Activated naive CD8-positive, alpha-beta T cell treated with anti-CD3 and anti-CD28 coated beads, Interleukin-2, amount 10 ng/mL, durations not matched to agents 7 days and 5 days (primary cell): ENCODE data around the gene TRIM24. TPM values are rescaled to one million over a fixed set of nuclear protein-coding genes. Genes with fewer than 3 reads are reported as not detected.
A peak's percentile ranks its signal among the peaks of the same experiment; 100 is the strongest.
"Not testable (repeated sequence)": the region's sequence is repeated elsewhere in the genome, so short reads cannot be mapped to it uniquely, and the experiment has no call there.

Experiments used
- ATAC-seq: fragments of 150-1000 bp; cut with Tn5 transposase; one replicate; pipeline ENCODE4 v1.10.0; 2021; ENCODE audit warnings: low read depth, moderate library complexity
- POLR2A ChIA-PET: fragments of 350-600 bp; sonication (Branson Sonifier 250); formaldehyde crosslinking; loops from one replicate; lab custom pipeline; 2021; ENCODE audit warnings: antibody characterized with exemption; lab: Charles Lee
- DNase-seq: peaks from one replicate; pipeline ENCODE4 v3.0.0; 2021
- H3K27ac Mint-ChIP-seq: one replicate; pipeline ENCODE4 v1.8.0; 2022; ENCODE audit warnings: mild to moderate bottlenecking, mixed read lengths
- H3K27me3 Mint-ChIP-seq: one replicate; pipeline ENCODE4 v1.8.0; 2022; ENCODE audit warnings: mild to moderate bottlenecking, moderate library complexity, mixed read lengths
- H3K36me3 Mint-ChIP-seq: one replicate; pipeline ENCODE4 v1.8.0; 2021; ENCODE audit warnings: mild to moderate bottlenecking, mixed read lengths
- H3K4me1 Mint-ChIP-seq: one replicate; pipeline ENCODE4 v1.8.0; 2021; ENCODE audit warnings: mixed read lengths
- H3K4me3 Mint-ChIP-seq: one replicate; pipeline ENCODE4 v1.8.0; 2022; ENCODE audit warnings: mild to moderate bottlenecking, moderate library complexity, mixed read lengths
- H3K9me3 Mint-ChIP-seq: one replicate; pipeline ENCODE4 v1.8.0; 2021; ENCODE audit warnings: mixed read lengths
- total RNA-seq, 2 experiments: library from RNA; stranded (reverse); gene quantifications; one replicate each; pipeline ENCODE4 v1.2.3, GENCODE V29; 2021

Gene TRIM24
- 10 to 100 TPM; 22.6 to 22.8 TPM for total RNA-seq

- peak within 1 kb of the TSS; percentile 94 for H3K27ac Mint-ChIP-seq
- no peaks in the 10 kb centered on the region for H3K27me3 Mint-ChIP-seq
- POLR2A ChIA-PET = interaction anchor here (2.4 to 3.3 kb wide), 2 partner anchors 166 to 292 kb away, joined by 7 to 17 read pairs; no protein-coding TSS in a partner anchor
- H3K36me3 Mint-ChIP-seq = peaks cover 13% of the 10 kb centered on the region
- H3K4me1 Mint-ChIP-seq = peaks cover 20% of the 10 kb centered on the region
- DNase-seq (no peak), ATAC-seq (peak; percentile 87)
- peak within 1 kb of the TSS; percentile 97 for H3K4me3 Mint-ChIP-seq
- H3K9me3 Mint-ChIP-seq = no peaks in the 10 kb centered on the region
Observed at GRCh38 chr7:138460176-138460648, at the start of gene TRIM24. TSS of gene TRIM24 (plus strand) at chr7:138460259. CDS start at chr7:138460549, 290 bp downstream.

DNA sequence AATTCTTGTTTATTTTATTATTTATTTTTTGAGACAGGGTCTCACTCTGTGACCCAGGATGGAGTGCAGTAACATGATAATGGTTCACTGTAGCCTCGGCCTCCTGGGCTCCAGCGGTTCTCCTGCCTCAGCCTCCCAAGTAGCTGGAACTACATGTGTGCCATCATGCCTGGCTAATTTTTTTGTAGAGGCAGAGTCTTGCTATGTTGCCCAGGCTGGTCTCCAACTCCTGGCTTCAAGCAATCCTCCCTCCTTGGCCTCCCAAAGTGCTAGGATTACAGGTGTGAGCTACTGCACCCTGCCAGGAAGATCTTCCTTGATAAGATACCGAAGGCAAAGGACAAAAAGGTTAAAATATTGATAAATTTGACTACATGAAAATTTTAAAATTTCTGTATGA, 48.0 kb upstream of the TRIM24 start:
- H3K27ac Mint-ChIP-seq, DNase-seq, POLR2A ChIA-PET, H3K4me3 Mint-ChIP-seq, H3K4me1 Mint-ChIP-seq, H3K36me3 Mint-ChIP-seq, H3K27me3 Mint-ChIP-seq, H3K9me3 Mint-ChIP-seq, ATAC-seq: not testable (repeated sequence)

DNA sequence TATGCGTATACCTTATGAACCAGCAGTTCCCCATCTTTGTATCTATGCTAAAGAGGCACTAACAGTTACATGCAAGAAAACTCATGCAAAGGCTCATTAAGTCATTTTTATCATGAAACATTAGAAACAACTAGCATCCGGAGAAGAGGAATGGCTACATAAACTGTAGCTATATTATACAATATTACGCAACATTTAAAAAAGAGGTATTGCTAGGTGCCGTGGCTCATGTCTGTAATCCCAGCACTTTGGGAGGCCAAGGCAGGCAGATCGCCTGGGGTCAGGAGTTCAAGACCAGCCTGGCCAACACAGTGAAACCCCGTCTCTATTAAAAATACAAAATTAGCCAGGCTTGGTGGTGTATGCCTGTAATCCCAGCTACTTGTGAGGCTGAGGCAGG, 47.1 kb upstream of the TRIM24 start:
- H3K9me3 Mint-ChIP-seq, POLR2A ChIA-PET, H3K4me3 Mint-ChIP-seq, H3K36me3 Mint-ChIP-seq, H3K27ac Mint-ChIP-seq, H3K27me3 Mint-ChIP-seq, DNase-seq, H3K4me1 Mint-ChIP-seq, ATAC-seq: not testable (repeated sequence)

GRCh38 chr7:138417078-138417700, 42.9 kb upstream of the TRIM24 start:
- peaks cover 1% of the 10 kb centered on the region for H3K9me3 Mint-ChIP-seq
- H3K36me3 Mint-ChIP-seq = no peaks in the 10 kb centered on the region
- H3K27me3 Mint-ChIP-seq = peaks cover 5% of the 10 kb centered on the region
- POLR2A ChIA-PET = no interaction called here
- no peaks in the 10 kb centered on the region for H3K4me1 Mint-ChIP-seq
- no peak overlapping the region for H3K4me3 Mint-ChIP-seq
- DNase-seq (no peak), ATAC-seq (no peak)
- no peak overlapping the region for H3K27ac Mint-ChIP-seq

- Mint-ChIP-seq H3K27me3 (peaks cover 5% of the 10 kb centered on the region), H3K9me3 (peaks cover 4% of the 10 kb centered on the region), H3K36me3 (no peaks in the 10 kb centered on the region), H3K4me3 (no peak overlapping the region), H3K4me1 (no peaks in the 10 kb centered on the region), H3K27ac (no peak overlapping the region)
- ATAC-seq = no peak
- no peak for DNase-seq
- POLR2A ChIA-PET = no interaction called here
Observed at GRCh38 chr7:138417764-138418163, 42.3 kb upstream of the TRIM24 start.

- H3K36me3 Mint-ChIP-seq, H3K4me3 Mint-ChIP-seq, H3K27ac Mint-ChIP-seq, POLR2A ChIA-PET, H3K27me3 Mint-ChIP-seq, DNase-seq, ATAC-seq, H3K4me1 Mint-ChIP-seq, H3K9me3 Mint-ChIP-seq: not testable (repeated sequence)
Observed at GRCh38 chr7:138418403-138418802, 41.7 kb upstream of the TRIM24 start.

DNA sequence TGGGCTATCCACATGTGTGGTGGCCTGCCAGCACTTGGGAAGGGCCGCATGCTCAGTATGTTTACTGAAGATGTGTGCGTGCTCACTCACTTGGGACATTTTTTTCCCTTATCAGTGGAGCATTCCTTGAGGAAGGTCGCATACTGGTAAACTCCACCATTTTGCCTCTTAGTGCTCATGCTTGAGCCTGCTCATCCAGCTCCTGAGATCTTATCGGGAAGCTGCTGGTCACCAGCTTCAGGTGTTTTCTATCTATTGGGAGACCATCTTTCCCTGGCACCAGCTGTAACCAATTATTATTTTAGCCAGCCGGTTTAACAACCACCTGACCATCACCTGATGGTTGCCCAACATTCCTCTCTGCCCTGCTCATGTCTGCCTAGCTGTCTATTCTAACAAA, 35.0 kb upstream of the TRIM24 start:
- H3K36me3 Mint-ChIP-seq = peaks cover 3% of the 10 kb centered on the region
- DNase-seq = no peak
- no peaks in the 10 kb centered on the region for H3K4me1 Mint-ChIP-seq
- POLR2A ChIA-PET = no interaction called here
- no peak overlapping the region for H3K27ac Mint-ChIP-seq
- no peak for ATAC-seq
- H3K9me3 Mint-ChIP-seq = peaks cover 11% of the 10 kb centered on the region
- no peak overlapping the region for H3K4me3 Mint-ChIP-seq
- H3K27me3 Mint-ChIP-seq = peaks cover 3% of the 10 kb centered on the region

GRCh38 chr7:138429577-138430250, 30.3 kb upstream of the TRIM24 start:
- ATAC-seq (no peak), DNase-seq (no peak)
- Mint-ChIP-seq H3K4me3 (no peak overlapping the region), H3K9me3 (peaks cover 24% of the 10 kb centered on the region), H3K4me1 (no peaks in the 10 kb centered on the region), H3K27me3 (no peaks in the 10 kb centered on the region), H3K36me3 (peaks cover 4% of the 10 kb centered on the region), H3K27ac (no peak overlapping the region)
- POLR2A ChIA-PET = no interaction called here

- POLR2A ChIA-PET = no interaction called here
- Mint-ChIP-seq H3K9me3 (peaks cover 24% of the 10 kb centered on the region), H3K4me1 (no peaks in the 10 kb centered on the region), H3K36me3 (peaks cover 3% of the 10 kb centered on the region), H3K27me3 (no peaks in the 10 kb centered on the region), H3K4me3 (no peak overlapping the region), H3K27ac (no peak overlapping the region)
- ATAC-seq (no peak), DNase-seq (no peak)
Observed at GRCh38 chr7:138431517-138431916, 28.5 kb upstream of the TRIM24 start.

DNA sequence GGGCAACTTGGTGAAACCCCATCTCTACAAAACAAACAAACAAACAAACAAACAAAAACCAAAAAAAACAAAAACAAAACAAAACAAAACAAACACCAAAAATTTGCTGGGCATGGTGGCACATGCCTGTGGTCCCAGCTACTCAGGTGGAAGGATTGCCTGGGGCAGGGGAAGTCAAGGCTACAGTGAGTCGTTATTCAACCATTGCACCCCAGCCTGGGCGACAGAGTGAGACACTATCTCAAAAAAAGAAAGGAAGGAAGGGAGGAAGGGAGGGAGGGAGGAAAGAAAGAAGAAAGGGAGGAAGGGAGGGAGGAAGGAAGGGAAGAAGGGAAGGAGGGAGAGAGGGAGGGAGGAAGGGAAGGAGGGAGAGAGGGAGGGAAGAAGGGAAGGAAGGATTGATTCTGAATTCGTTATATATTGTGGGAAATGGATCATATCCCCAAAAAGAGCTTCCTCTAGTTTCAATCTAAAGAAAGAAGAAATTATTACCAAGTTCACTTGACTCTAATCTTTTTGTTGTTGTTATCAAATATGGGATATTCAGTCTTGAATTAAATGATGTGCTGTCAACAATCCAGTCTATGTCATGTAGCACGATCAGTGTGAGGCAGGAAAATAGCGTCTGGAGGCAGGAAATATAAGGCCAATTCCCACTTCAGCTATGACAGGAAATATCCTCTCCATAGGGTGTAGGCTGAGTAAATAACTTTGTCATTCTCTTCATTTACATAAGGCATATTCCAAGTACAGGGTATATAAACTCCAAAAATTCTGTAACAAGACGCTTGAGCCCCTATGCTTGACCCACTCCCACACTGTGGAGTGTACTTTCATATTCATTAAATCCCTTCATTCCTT, 26.2 kb upstream of the TRIM24 start:
- POLR2A ChIA-PET = no interaction called here
- DNase-seq = no peak
- no peak for ATAC-seq
- no peak overlapping the region for H3K27ac Mint-ChIP-seq
- peaks cover 1% of the 10 kb centered on the region for H3K36me3 Mint-ChIP-seq
- H3K4me1 Mint-ChIP-seq = no peaks in the 10 kb centered on the region
- H3K4me3 Mint-ChIP-seq = no peak overlapping the region
- H3K27me3 Mint-ChIP-seq = peaks cover 2% of the 10 kb centered on the region
- H3K9me3 Mint-ChIP-seq = peaks cover 22% of the 10 kb centered on the region

GRCh38 chr7:138434597-138435019, 25.5 kb upstream of the TRIM24 start:
- no peak overlapping the region for H3K4me3 Mint-ChIP-seq
- H3K27me3 Mint-ChIP-seq = peaks cover 2% of the 10 kb centered on the region
- no peaks in the 10 kb centered on the region for H3K4me1 Mint-ChIP-seq
- POLR2A ChIA-PET = no interaction called here
- H3K36me3 Mint-ChIP-seq = peaks cover 1% of the 10 kb centered on the region
- H3K27ac Mint-ChIP-seq = no peak overlapping the region
- ATAC-seq (no peak), DNase-seq (no peak)
- H3K9me3 Mint-ChIP-seq = peaks cover 18% of the 10 kb centered on the region

GRCh38 chr7:138435231-138435919, 24.7 kb upstream of the TRIM24 start:
- Mint-ChIP-seq H3K27me3 (peaks cover 2% of the 10 kb centered on the region), H3K27ac (no peak overlapping the region), H3K4me1 (no peaks in the 10 kb centered on the region), H3K4me3 (no peak overlapping the region), H3K36me3 (peaks cover 1% of the 10 kb centered on the region), H3K9me3 (peaks cover 12% of the 10 kb centered on the region)
- DNase-seq (no peak), ATAC-seq (no peak)
- POLR2A ChIA-PET = no interaction called here

DNA sequence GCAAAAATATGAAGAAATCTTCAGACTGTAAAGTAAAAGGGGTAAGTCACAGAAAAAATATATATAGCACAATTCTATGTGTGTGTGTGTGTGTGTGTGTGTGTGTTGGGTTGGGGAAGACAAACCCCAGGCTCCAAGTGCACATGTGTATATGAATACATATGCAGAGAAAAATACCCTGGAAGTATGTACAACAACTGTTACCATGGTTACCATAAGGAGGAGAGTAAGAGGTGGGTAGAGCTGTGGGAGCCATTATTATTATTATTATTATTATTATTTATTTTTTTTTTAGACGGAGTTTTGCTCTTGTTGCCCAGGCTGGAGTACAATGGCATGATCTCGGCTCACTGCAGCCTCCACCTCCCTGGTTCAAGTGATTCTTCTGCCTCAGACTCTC, 23.7 kb upstream of the TRIM24 start:
- no peak overlapping the region for H3K4me3 Mint-ChIP-seq
- H3K4me1 Mint-ChIP-seq = no peaks in the 10 kb centered on the region
- DNase-seq = no peak
- H3K36me3 Mint-ChIP-seq = no peaks in the 10 kb centered on the region
- no peak for ATAC-seq
- no peak overlapping the region for H3K27ac Mint-ChIP-seq
- peaks cover 4% of the 10 kb centered on the region for H3K9me3 Mint-ChIP-seq
- POLR2A ChIA-PET = no interaction called here
- H3K27me3 Mint-ChIP-seq = peaks cover 2% of the 10 kb centered on the region
